Left lobe of liver (tissue), 2 donors: ENCODE data around the gene TP53TG3F. TPM values are rescaled to one million over a fixed set of nuclear protein-coding genes. Genes with fewer than 3 reads are reported as not detected.
"Not testable (repeated sequence)": the region's sequence is repeated elsewhere in the genome, so short reads cannot be mapped to it uniquely, and the experiment has no call there.

ENCODE experiments used
- ATAC-seq: fragments of 200-7000 bp; cut with Tn5 transposase; one replicate; pipeline ENCODE4 v1.9.1; 2020; ENCODE audit warnings: mild to moderate bottlenecking, moderate library complexity
- DNase-seq: peaks from one replicate; pipeline ENCODE4 v3.0.0-alpha.2; 2020; ENCODE audit warnings: low spot score
- total RNA-seq: library from RNA; stranded (reverse); gene quantifications from one replicate; pipeline ENCODE4 v1.2.1, GENCODE V29; 2021
- donor health status: DM: no; HTN: no; CAD: no; lungs with moderate emphysema.
- donor health status: DM: no; HTN: yes; CAD: no.

TP53TG3F gene
- not detected for total RNA-seq

- not testable (repeated sequence) for DNase-seq, ATAC-seq
These were observed at the start of gene TP53TG3F for GRCh38 chr16:33459312-33459711. Gene TP53TG3F, plus strand, starts transcription at chr16:33459612. Its CDS starts 68 bp downstream, at chr16:33459680.

GRCh38 chr16:33491611-33492010 is 32.2 kb downstream of the TP53TG3F start:
- not testable (repeated sequence) for DNase-seq, ATAC-seq

GRCh38 chr16:33507231-33507630 is 47.8 kb downstream of the TP53TG3F start:
- DNase-seq, ATAC-seq: not testable (repeated sequence)

GRCh38 chr16:33509070-33509469 is 49.7 kb downstream of the TP53TG3F start:
- not testable (repeated sequence) for ATAC-seq, DNase-seq

- DNase-seq, ATAC-seq: not testable (repeated sequence)
These were observed 50.5 kb downstream of the TP53TG3F start for GRCh38 chr16:33509906-33510305.

Other genes with a start within 250 kb of the TP53TG3F start
- not detected for gene TP53TG3E, start 155.3 kb upstream of the TP53TG3F start, total RNA-seq
- gene TP53TG3B, start 98.8 kb upstream of the TP53TG3F start, total RNA-seq = not detected